ENCODE results near the gene ARHGEF10L. TPM values are rescaled to one million over a fixed set of nuclear protein-coding genes. Genes with fewer than 3 reads are reported as not detected.

The ARHGEF10L gene
- total RNA-seq, 1 experiment from 2014 or later: 10.5 TPM

DNA sequence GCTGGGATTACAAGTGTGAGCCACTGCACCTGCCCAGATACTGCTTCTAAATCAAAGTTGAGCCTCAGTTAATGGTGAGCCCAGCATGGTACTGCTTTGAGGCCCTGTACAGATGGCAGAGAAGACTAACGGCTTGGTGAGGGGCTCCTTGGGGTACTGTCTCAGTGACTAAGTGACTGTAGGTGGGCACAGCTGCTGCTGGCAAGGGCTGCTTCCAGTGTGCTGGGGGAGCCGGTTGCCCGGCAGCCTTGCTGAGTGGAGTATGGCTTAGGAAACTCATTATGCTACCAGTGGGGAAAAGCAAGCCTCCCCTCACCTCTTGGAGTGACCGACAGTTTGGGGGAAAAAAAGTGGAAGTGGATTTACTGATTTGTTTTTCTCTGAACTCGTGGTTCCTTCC, 23.6 kb upstream of the ARHGEF10L start:
- Histone ChIP-seq H3K27me3 (0 out of 2 replicates have a peak, but pooled peaks cover 15% of the 10 kb centered on the region), H3K27ac (no peak overlapping the region)
- no peak for DNase-seq

DNA sequence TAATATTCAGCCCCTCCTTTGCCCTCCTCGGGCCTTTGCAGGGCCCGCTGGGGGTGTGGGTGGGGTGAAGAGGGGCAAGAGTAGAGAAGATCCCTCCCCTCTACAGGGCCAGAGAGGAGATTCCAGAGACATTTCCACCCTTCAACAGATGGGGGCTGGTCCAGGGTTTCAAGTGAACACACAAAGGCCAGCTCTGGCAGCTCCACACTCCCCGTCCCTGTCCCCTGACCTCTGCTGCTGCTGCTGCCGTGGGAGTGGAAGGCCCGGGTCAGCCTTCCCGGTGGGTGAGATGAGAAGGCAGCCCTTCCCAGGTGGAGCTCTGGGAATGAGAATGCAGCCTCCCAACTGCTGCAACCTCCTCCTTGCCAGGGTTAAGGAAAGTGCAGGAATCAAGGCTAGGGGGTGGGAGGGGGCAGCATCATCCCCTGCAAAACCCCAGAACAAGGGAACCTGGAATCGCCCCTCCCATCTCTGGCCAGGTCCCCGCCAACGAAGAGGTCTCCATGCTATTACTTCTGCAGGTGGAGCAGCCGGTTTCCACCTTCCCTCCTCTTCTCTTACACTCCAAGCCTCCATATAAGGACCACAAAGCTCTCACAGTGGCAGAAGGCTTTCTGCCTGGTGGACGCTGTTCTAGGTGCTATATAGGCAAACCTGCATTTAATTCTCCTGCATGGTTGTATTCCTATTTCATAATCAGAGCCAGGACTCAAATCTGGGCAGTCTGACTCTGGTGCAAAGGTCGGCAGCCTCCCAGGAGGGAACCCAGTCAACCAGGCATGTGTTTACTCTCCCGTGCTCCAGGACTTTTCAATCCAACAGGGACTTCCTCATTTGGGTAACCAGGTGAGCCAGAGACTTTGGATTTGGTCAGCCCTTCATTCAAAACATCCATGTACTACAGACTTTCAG, 22.9 kb upstream of the ARHGEF10L start:
- H3K4me3 ChIP-seq: no peak overlapping the region
- H3K4me1 ChIP-seq: 0 out of 2 replicates have a peak, but pooled peaks cover 4% of the 10 kb centered on the region
- 0 out of 2 replicates have a peak, but pooled peaks cover 16% of the 10 kb centered on the region for H3K27me3 ChIP-seq
- H3K36me3 ChIP-seq: no peaks in the 10 kb centered on the region
- no peak overlapping the region for H3K27ac ChIP-seq
- no peak for DNase-seq
- no peaks in the 10 kb centered on the region for H3K9me3 ChIP-seq (replicated peaks)

More for the DNA sequence above, 23.6 kb upstream of the ARHGEF10L start:
- no peak overlapping the region for H3K4me3 ChIP-seq
- H3K36me3 ChIP-seq: no peaks in the 10 kb centered on the region
- H3K9me3 ChIP-seq (replicated peaks): no peaks in the 10 kb centered on the region
- H3K4me1 ChIP-seq: 0 out of 2 replicates have a peak, but pooled peaks cover 4% of the 10 kb centered on the region

DNA sequence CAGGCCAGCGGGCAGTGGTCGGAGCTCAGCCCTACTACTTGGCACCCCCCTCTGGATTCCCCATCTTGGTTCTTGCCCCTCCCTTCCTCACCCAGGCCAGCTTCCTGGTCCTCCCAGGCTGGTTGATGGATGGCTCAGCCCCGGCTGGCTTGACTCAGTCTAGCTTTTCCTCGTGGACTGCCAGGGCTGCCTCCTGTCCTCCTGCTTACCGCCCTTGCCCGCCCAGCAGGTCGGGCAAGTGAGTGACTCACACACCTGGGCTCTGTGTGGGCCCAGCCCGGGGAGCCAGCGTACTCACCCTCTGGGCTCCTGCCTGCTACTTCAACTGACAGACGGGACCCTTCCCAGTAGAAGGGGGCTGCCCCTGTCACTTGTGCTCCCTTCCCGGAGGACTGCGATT, 19.5 kb upstream of the ARHGEF10L start:
- Histone ChIP-seq H3K9me3 (replicated peaks) (no peaks in the 10 kb centered on the region), H3K27ac (no peak overlapping the region), H3K4me1 (0 out of 2 replicates have a peak, but pooled peaks cover 4% of the 10 kb centered on the region), H3K27me3 (0 out of 2 replicates have a peak, but pooled peaks cover 19% of the 10 kb centered on the region), H3K4me3 (no peak overlapping the region), H3K36me3 (no peaks in the 10 kb centered on the region)
- DNase-seq: no peak

DNA sequence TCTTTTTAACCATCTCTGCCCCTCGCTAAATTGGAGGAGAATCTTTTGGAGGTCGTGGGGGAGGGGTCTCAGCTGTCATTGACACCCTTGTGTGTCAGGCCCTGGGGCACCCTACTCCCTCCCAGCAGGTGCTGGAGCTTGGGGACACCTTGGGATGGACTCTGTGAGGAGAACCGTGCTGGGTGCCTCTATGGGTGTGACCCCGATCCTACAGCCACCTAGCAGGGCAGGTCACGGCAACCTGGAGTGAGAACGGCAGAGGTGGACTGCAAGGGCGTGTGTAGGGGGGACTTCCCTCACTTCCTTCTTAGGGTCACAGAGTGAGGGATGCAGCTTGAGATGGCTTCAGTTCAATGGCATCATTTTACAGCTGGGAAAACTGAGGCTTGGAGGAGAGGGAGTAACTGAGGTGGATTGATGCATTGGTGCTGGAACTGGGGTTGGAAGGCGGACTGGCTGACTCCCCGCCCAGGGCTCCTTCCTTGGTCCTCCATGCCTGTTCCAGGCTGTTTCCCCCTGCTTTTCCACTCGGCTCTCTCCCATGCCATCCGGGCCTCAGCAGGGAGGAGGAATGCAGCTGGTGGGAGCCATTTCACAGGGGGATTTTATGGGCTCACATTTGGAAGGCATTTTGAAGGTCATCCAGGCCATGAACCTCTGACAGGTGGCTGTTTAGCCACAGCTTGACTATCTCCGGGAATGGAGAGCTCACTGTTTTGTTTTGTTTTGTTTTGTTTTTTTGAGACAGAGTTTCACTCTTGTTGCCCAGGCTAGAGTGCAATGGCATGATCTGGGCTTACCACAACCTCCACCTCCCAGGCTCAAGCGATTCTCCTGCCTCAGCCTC, 18.8 kb upstream of the ARHGEF10L start:
- no peak for DNase-seq

DNA sequence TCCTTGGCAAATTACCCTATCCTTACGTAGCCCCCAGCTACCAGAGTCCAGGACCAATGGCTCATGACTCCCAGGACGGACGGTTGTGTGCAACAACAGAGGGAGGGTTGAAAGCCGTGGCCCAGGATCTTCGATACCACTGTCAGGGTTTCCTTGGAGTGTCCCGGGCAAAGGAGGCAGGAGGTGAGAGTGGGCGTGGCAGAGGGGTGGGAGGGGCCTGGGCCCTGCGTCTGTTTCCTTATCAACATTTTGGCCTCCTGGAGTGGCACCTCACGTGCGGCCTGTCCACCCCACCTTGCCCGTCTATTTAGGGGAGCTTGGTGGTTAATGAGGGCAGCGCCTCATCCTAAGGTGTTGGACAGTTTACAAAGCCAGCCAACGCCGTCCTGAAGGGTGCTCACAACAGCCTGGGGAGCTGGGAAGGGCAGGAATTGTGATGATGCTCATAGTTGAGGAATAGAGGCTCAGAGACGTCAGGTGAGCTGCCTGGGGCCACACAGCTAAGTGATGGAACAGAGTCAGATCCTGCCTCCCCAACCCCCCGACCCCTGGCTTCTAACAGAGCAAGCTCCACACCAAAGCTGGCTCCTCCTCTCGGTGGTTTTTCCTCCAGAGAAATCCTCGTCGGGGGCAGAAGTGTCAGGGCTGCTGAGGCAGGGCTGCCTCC, 17.4 kb upstream of the ARHGEF10L start:
- H3K9me3 ChIP-seq (replicated peaks): no peaks in the 10 kb centered on the region
- no peak for DNase-seq
- 0 out of 2 replicates have a peak, but pooled peaks cover 4% of the 10 kb centered on the region for H3K4me1 ChIP-seq
- H3K27ac ChIP-seq: no peak overlapping the region
- H3K4me3 ChIP-seq: no peak overlapping the region
- peaks cover 20% of the 10 kb centered on the region for H3K27me3 ChIP-seq
- H3K36me3 ChIP-seq: no peaks in the 10 kb centered on the region

More for the DNA sequence above, 18.8 kb upstream of the ARHGEF10L start:
- Histone ChIP-seq H3K4me3 (no peak overlapping the region), H3K9me3 (replicated peaks) (no peaks in the 10 kb centered on the region), H3K4me1 (0 out of 2 replicates have a peak, but pooled peaks cover 4% of the 10 kb centered on the region), H3K27me3 (0 out of 2 replicates have a peak, but pooled peaks cover 19% of the 10 kb centered on the region), H3K36me3 (no peaks in the 10 kb centered on the region), H3K27ac (no peak overlapping the region)

DNA sequence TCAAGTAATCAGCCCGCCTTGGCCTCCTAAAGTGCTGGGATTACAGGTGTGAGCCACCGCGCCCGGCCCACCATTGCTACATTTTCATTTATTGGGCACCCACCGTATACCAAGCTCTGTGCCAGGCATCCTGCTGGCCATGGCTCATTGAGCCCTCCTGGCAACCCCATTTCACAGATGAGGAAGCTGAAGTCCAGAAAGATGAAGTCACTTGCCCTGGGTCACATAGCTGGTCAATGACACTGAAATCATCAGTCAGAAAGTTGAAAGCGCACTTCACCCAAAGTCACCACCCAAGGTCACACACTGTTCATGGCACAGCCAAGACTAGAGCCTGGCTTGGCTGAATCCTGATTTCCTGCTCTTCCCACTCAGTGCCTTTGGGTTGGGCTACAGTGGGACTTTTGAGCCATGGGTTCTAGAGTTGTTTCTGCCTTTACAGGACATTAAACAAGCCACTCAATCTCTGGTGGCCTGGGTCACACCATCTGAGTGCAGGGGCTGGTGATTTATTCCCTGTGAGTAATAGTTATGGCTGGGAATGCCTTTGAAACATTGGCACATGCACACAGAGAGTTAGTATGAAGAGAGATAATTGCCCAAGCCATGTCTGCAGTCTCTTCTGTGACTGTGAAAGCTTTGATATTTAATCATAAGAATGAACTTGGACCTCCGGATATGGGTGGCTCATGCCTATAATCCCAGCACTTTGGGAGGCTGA, 16.0 kb upstream of the ARHGEF10L start:
- no peak for DNase-seq
- Histone ChIP-seq H3K4me3 (no peak overlapping the region), H3K9me3 (replicated peaks) (no peaks in the 10 kb centered on the region), H3K36me3 (no peaks in the 10 kb centered on the region), H3K27ac (no peak overlapping the region), H3K4me1 (0 out of 2 replicates have a peak, but pooled peaks cover 4% of the 10 kb centered on the region), H3K27me3 (peaks cover 23% of the 10 kb centered on the region)

DNA sequence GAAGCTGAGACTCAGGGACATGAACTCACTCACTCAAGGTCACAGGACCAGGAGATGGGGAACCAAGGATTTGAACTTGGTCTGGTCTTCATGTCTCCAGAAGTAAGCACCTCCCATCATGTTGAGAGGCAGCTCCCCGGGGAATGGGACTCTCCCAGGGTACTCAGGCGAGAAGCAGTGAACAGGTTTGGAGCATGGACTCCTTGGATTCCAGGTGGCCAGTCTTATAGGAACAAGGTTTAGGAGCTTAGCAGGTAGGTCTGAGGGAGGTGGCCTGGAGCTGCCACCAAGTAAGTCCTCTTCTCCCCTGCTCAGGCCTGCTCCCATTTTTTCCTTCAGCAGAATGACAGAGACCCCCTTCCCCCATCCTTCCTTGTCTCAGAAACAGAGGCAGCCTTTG, 14.9 kb upstream of the ARHGEF10L start:
- Histone ChIP-seq H3K36me3 (no peaks in the 10 kb centered on the region), H3K27ac (no peak overlapping the region), H3K4me1 (0 out of 2 replicates have a peak, but pooled peaks cover 4% of the 10 kb centered on the region), H3K9me3 (replicated peaks) (no peaks in the 10 kb centered on the region), H3K27me3 (peaks cover 23% of the 10 kb centered on the region), H3K4me3 (no peak overlapping the region)
- DNase-seq: no peak

DNA sequence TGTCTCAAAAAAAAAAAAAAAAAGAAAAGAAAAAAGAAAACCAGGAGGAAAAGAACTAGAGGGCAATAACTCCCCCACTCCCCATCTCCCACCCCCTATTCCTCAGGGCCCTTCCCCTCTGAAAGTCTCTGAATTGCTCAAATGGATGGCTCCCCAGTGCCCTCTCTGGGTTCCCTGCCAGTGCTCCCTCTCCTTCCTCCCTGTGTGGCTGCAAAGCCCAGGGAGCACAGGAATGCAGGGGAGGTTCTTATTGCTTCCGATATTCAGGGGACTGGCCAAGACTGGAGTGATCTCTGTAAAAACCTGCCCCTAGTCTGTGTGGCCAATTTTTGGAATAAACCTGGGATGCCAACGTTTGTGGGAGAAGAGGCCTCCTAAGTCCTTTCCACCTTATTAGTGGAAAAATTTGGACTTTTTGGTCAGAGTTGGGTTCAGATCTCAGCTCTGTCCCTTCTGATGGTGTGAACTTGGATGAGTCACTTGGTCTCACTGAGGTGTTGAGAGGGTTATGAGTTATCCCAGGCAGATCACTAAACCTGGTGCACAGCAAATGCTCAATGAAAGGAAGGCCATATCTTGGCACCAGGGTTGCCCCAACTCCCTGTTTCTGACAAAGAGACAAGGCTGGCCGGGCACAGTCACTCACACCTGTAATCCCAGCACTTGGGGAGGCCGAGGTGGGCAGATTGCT, 13.4 kb upstream of the ARHGEF10L start:
- H3K27ac ChIP-seq: no peak overlapping the region
- no peaks in the 10 kb centered on the region for H3K4me1 ChIP-seq
- peaks cover 15% of the 10 kb centered on the region for H3K27me3 ChIP-seq
- no peak overlapping the region for H3K4me3 ChIP-seq
- H3K9me3 ChIP-seq (replicated peaks): no peaks in the 10 kb centered on the region
- DNase-seq: no peak
- H3K36me3 ChIP-seq: no peaks in the 10 kb centered on the region

DNA sequence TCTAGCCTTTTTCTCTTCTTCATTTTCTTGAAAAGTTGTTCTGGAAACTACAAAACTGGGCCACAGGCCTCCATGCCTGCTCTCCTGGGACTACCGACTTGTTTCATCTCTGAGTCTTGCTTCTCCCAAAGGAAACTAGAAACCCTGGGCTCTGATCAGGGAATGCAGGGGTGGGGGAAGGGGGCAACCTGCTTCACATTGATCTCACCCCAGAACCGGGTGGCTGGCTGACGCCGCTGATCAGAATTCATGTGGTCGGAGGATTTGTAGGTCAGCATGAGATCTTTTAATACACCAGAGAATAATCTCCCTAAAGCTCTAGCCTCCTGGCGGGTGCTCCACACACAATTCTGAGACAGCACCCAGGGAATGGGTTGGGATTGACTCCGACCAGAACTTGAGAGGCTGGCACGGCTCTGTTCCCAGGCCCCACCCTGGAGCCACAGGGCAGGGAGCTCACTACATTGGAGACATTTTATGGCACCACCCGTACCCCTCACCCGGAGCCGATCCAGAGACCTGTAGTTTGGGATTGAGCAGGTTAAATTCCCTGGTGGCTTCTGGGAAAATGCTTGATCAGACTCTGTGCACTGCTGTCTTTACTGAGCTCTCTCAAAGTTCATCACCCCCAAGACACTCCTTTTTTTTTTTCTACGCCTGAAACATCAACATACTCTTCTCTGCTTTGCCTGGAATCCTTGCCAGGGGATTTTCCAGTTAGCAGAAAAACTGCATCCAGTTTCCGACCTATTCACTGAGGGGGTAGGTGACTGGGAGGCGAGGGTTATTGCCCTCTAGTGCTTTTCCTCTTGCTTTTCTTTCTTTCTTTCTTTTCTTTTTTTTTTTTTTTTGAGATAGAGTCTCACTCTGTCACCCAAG, 12.2 kb upstream of the ARHGEF10L start:
- H3K9me3 ChIP-seq (replicated peaks): no peaks in the 10 kb centered on the region
- H3K27me3 ChIP-seq: peaks cover 10% of the 10 kb centered on the region
- H3K36me3 ChIP-seq: no peaks in the 10 kb centered on the region
- no peak overlapping the region for H3K4me3 ChIP-seq
- H3K4me1 ChIP-seq: peaks cover 3% of the 10 kb centered on the region; the same call in 1 of the 2 replicates
- DNase-seq: no peak
- H3K27ac ChIP-seq: no peak overlapping the region

DNA sequence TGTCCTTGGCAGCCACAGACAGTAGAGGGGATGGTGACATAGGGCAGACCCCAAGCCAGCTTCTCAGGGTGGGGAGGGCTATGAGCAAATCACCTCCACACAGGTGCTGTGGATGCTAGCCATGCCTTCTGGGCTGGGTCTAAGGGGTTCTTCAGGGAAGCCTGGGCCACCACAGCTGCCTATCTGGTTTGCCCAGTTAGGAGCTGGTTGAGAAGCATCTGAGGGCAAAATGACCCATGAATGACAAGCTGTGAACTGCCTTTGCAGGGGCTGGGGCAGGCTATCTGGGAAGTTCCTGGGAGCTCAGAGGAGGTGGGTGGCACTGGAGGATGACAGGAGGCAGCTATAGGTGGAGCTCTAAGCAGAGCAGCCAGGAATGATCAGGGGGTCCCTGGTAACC, 10.1 kb upstream of the ARHGEF10L start:
- Histone ChIP-seq H3K27ac (no peak overlapping the region), H3K4me3 (no peak overlapping the region), H3K4me1 (peaks cover 4% of the 10 kb centered on the region; the same call in 1 of the 2 replicates), H3K36me3 (no peaks in the 10 kb centered on the region), H3K9me3 (replicated peaks) (no peaks in the 10 kb centered on the region), H3K27me3 (peaks cover 10% of the 10 kb centered on the region)
- no peak for DNase-seq

DNA sequence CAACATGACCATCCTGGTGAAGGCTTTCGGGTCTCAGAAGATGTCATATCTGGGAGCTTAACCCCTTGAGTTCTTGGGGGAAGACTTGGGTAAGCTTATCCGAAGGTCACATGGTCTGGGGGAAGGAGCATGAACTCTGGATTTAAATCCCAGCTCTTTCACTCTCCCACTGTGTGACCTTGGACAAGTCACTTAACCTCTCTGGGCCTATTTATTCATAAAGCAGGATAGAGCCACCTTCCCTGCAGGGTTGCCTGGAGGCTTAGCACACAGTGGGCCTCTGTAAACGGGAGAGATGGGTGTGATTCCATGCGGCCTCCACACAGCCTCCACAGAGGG, 8.2 kb upstream of the ARHGEF10L start:
- Histone ChIP-seq H3K4me1 (peaks cover 6% of the 10 kb centered on the region), H3K27ac (no peak overlapping the region)

DNA sequence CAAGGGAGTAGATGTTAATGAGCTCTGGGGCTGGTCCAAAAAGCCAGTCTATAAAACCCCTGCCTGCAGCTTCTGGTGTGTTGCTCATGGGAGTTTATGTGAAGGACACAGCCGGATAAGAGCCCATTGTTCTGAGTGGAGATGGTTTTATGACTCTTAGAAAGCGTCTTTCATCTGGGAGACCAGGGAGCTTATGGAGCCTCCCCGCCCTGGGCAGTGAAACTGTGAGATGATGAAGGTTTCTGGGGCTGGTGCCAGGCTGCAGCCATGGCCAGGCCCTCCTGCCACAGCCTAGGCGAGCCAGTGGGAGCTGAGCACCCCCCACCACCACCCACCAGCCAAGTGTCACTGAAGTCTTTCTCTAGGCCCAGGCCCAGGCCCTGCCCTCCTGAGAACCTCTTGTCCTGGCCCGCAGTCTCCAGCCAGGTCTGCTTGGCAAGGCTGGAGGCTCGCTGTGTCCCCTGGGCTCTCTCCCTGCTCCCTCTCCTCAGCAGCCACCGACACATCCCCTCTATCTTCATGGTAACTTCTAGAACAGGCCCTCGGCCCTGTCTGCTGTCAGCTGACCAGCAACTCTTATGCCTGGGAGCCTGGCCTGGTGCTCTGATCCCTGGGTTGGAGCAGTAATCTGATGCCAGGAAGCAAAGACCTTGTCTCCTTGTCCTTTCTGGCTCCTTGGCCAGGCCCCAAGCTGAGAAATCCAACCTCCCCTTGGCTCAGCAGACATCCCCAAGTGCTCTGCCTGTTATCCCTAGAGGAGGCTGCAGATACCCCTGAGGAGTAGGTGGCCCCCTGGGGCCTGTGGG, 7.6 kb upstream of the ARHGEF10L start:
- Histone ChIP-seq H3K9me3 (replicated peaks) (no peaks in the 10 kb centered on the region), H3K27me3 (peaks cover 4% of the 10 kb centered on the region; the same call in 1 of the 2 replicates), H3K4me1 (peaks cover 12% of the 10 kb centered on the region), H3K36me3 (no peaks in the 10 kb centered on the region), H3K4me3 (no peak overlapping the region), H3K27ac (no peak overlapping the region)
- peak; percentile 60 to 77 for DNase-seq

More for the DNA sequence above, 8.2 kb upstream of the ARHGEF10L start:
- H3K4me3 ChIP-seq: no peak overlapping the region
- DNase-seq: no peak
- H3K9me3 ChIP-seq (replicated peaks): no peaks in the 10 kb centered on the region
- H3K36me3 ChIP-seq: no peaks in the 10 kb centered on the region
- peaks cover 7% of the 10 kb centered on the region for H3K27me3 ChIP-seq
